ENCODE data around the gene KLHL26.

Gene KLHL26

GRCh38 chr19:18710996-18711751, 74.3 kb downstream of the KLHL26 start:
- TF ChIP-seq CTCF (IDR thresholded peaks at IDR 0.05; ENCODE audit: low read depth, low read length, missing control alignments) = no peak
- H3K4me3 ChIP-seq (ENCODE audit: low read depth, low read length) = no peak overlapping the region
- DNase-seq (ENCODE audit: low read depth) = no peak

DNA sequence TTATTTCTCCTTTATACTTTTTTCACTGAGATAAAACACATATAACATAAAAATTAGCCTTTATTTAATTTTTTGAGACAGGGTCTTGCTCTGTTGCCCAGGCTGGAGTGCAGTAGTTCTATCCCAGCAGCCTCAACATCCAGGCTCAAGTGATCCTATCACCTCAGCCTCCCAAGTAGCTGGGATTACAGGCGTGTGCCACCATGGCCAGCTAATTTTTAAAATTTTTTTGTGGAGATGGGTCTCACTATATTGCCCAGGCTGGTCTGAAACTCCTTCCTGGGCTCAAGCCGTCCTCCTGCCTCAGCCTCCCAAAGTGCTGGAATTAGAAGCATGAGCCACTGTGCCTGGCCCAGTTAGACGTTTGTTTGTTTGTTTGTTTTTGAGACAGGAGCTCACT, 75.1 kb downstream of the KLHL26 start:
- DNase-seq (ENCODE audit: low read depth) = no peak
- no peak overlapping the region for H3K4me3 ChIP-seq (ENCODE audit: low read depth, low read length)
- no peak for TF ChIP-seq CTCF (IDR thresholded peaks at IDR 0.05; ENCODE audit: low read depth, low read length, missing control alignments)

- no peak overlapping the region for H3K4me3 ChIP-seq (ENCODE audit: low read depth, low read length)
- DNase-seq (ENCODE audit: low read depth) = no peak
- TF ChIP-seq CTCF (IDR thresholded peaks at IDR 0.05; ENCODE audit: low read depth, low read length, missing control alignments) = no peak
Observed at GRCh38 chr19:18712981-18713380, 76.2 kb downstream of the KLHL26 start.

DNA sequence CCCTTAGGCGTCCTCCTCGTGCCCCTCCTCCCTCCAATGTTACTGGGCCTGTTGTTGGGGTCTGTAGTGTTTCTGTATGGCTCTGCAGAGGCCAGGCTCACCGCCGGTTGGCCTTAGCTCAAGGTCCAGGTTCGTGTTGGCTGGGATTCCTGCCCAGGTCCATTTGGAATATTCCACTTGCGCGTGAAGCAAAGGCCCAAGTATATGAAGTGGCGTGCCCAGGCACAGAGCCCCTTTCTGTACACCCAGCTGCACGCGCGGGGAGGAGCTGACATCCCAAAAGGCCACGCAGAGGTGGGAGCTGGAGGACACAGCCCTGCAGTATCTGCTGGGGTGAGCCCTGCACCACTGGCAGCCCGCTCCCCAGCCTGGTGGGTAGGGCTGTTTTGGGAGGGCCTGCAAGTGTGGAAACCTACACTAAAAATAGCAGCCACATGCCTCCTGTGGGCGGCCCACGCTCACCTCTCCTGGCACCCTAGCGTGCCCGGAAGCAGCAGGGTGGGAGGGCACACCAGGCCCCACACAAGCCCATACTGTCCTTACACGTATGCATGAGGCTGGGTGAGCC, 76.8 kb downstream of the KLHL26 start:
- no peak for DNase-seq (ENCODE audit: low read depth)
- no peak for TF ChIP-seq CTCF (IDR thresholded peaks at IDR 0.05; ENCODE audit: low read depth, low read length, missing control alignments)
- H3K4me3 ChIP-seq (ENCODE audit: low read depth, low read length) = no peak overlapping the region

- no peak for TF ChIP-seq CTCF (IDR thresholded peaks at IDR 0.05; ENCODE audit: low read depth, low read length, missing control alignments)
- no peak overlapping the region for H3K4me3 ChIP-seq (ENCODE audit: low read depth, low read length)
- no peak for DNase-seq (ENCODE audit: low read depth)
Observed at GRCh38 chr19:18715416-18715815, 78.6 kb downstream of the KLHL26 start.

GRCh38 chr19:18716857-18717256, 80.0 kb downstream of the KLHL26 start:
- TF ChIP-seq CTCF (IDR thresholded peaks at IDR 0.05; ENCODE audit: low read depth, low read length, missing control alignments) = no peak
- DNase-seq (ENCODE audit: low read depth) = no peak
- H3K4me3 ChIP-seq (ENCODE audit: low read depth, low read length) = no peak overlapping the region

DNA sequence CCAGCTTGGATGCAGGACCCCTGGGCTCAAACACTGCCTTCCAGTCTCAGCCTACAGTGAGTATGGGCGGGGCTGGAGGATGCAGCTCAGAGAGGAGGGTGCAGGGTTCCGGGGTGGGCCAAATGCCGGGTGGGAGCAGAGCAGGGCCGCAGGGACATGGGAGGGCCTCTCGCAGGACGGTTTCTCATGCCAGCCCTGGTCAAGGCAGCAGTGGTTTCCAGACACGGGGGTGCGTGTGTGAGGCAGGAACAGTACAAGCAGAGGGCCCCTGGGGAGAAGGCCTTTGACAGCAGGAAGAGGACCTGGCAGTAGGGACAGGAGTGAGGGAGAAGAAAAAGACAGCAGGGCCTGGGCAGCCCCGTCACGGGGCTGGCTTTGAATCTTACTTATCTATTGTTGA, 80.8 kb downstream of the KLHL26 start:
- no peak for TF ChIP-seq CTCF (IDR thresholded peaks at IDR 0.05; ENCODE audit: low read depth, low read length, missing control alignments)
- DNase-seq (ENCODE audit: low read depth) = no peak
- H3K4me3 ChIP-seq (ENCODE audit: low read depth, low read length) = no peak overlapping the region

Measured in GM12864 (cell line).